Trophoblast cell (in vitro differentiated cells and primary cell): ENCODE results near the gene C16orf96.

ENCODE experiments used
- DNase-seq, 2 donors: peaks; one replicate each; pipeline ENCODE4 v3.0.0-alpha.2; 2016
- H2AFZ ChIP-seq: 2 replicates; pipeline ENCODE4 v1.6.1; 2013; ENCODE audit warnings: low read length, moderate library complexity, mild to moderate bottlenecking; ENCODE audit not compliant: insufficient read depth, poor library complexity
- H2AK5ac ChIP-seq: 2 replicates; pipeline ENCODE4 v1.6.1; 2013; ENCODE audit warnings: mild to moderate bottlenecking, low read length
- H2BK120ac ChIP-seq: 2 replicates; pipeline ENCODE4 v1.6.1; 2013; ENCODE audit warnings: low read length, mild to moderate bottlenecking, moderate library complexity; ENCODE audit not compliant: insufficient read depth, poor library complexity
- H2BK12ac ChIP-seq: 2 replicates; pipeline ENCODE4 v1.6.1; 2013; ENCODE audit warnings: mild to moderate bottlenecking, low read length, moderate library complexity
- H2BK5ac ChIP-seq: 2 replicates; pipeline ENCODE4 v1.6.1; 2013; ENCODE audit warnings: low read length, low read depth, moderate library complexity, mild to moderate bottlenecking; ENCODE audit not compliant: poor library complexity
- H3K14ac ChIP-seq: 2 replicates; pipeline ENCODE4 v1.6.1; 2013; ENCODE audit warnings: mild to moderate bottlenecking, low read length
- H3K18ac ChIP-seq: 2 replicates; pipeline ENCODE4 v1.6.1; 2013; ENCODE audit warnings: mild to moderate bottlenecking, low read length
- H3K23ac ChIP-seq: 2 replicates; pipeline ENCODE4 v1.6.1; 2013; ENCODE audit warnings: low read length
- H3K27ac ChIP-seq: 2 replicates; pipeline ENCODE4 v1.5.1; 2013; ENCODE audit warnings: low read depth, mild to moderate bottlenecking, inconsistent platforms, low read length, moderate library complexity
- H3K27me3 ChIP-seq: 2 replicates; pipeline ENCODE4 v1.6.1; 2013; ENCODE audit warnings: inconsistent platforms, mild to moderate bottlenecking, low read length, moderate library complexity; ENCODE audit not compliant: insufficient read depth
- H3K36me3 ChIP-seq, 2 experiments: 1 replicate in 1 of 2; 2 replicates in 1 of 2; pipeline ENCODE4 v1.6.1; 2013; ENCODE audit warnings: low read length in 2 of 2, mild to moderate bottlenecking in 2 of 2, moderate library complexity in 1 of 2; ENCODE audit not compliant: insufficient read depth in 2 of 2, control insufficient read depth in 1 of 2
- H3K4ac ChIP-seq: 2 replicates; pipeline ENCODE4 v1.6.1; 2013; ENCODE audit warnings: low read depth, mild to moderate bottlenecking, low read length, moderate library complexity
- H3K4me1 ChIP-seq, 2 experiments: 1 replicate in 1 of 2; 2 replicates in 1 of 2; pipeline ENCODE4 v1.6.1; 2013; ENCODE audit warnings: low read length in 2 of 2, mild to moderate bottlenecking in 2 of 2, moderate library complexity in 1 of 2; ENCODE audit not compliant: insufficient read depth in 2 of 2, control insufficient read depth in 1 of 2
- H3K4me2 ChIP-seq: 2 replicates; pipeline ENCODE4 v1.6.1; 2013; ENCODE audit warnings: inconsistent platforms, mild to moderate bottlenecking, low read length, moderate library complexity
- H3K4me3 ChIP-seq: 2 replicates; pipeline ENCODE4 v1.5.1; 2013; ENCODE audit warnings: mild to moderate bottlenecking, low read depth, low read length, inconsistent platforms
- H3K79me1 ChIP-seq: one replicate; pipeline ENCODE4 v1.6.1; 2013; ENCODE audit warnings: low read length
- H3K79me2 ChIP-seq: 2 replicates; pipeline ENCODE4 v1.6.1; 2013; ENCODE audit warnings: low read length, mild to moderate bottlenecking; ENCODE audit not compliant: control insufficient read depth, insufficient read depth, poor library complexity
- H3K9ac ChIP-seq: 2 replicates; pipeline ENCODE4 v1.6.1; 2013; ENCODE audit warnings: mild to moderate bottlenecking, low read length
- H3K9me3 ChIP-seq: 2 replicates; pipeline ENCODE4 v1.6.1; 2013; ENCODE audit warnings: low read depth, mild to moderate bottlenecking, control low read depth, inconsistent platforms, low read length; ENCODE audit not compliant: insufficient read depth
- H4K12ac ChIP-seq: 2 replicates; pipeline ENCODE4 v1.6.1; 2013; ENCODE audit warnings: low read depth, mild to moderate bottlenecking, low read length, moderate library complexity
- H4K8ac ChIP-seq: 2 replicates; pipeline ENCODE4 v1.6.1; 2013; ENCODE audit warnings: low read depth, mild to moderate bottlenecking, low read length, moderate library complexity
- H4K91ac ChIP-seq: one replicate; pipeline ENCODE4 v1.6.1; 2013; ENCODE audit warnings: low read depth, mild to moderate bottlenecking, low read length, moderate library complexity
- WGBS: extraction: QIAGEN DNeasy Blood & Tissue Kit; methylation state at CpG from one replicate; pipeline ENCODE4 v1.1.7; 2013; ENCODE audit warnings: missing lambda C conversion rate; ENCODE audit not compliant: insufficient read length, insufficient coverage; ENCODE audit errors: extremely low coverage; 5-methylcytosine and 5-hydroxymethylcytosine counted together

The C16orf96 gene

GRCh38 chr16:4548124-4548523, 8.0 kb upstream of the C16orf96 start:
- no peak overlapping the region for H3K27ac ChIP-seq
- H3K4me3 ChIP-seq: no peak overlapping the region
- no peak overlapping the region for H4K91ac ChIP-seq
- no peak overlapping the region for H2BK12ac ChIP-seq
- no peak overlapping the region for H3K9ac ChIP-seq
- WGBS: no CpG with 5 or more reads among the region's 13 CpGs
- H3K23ac ChIP-seq: no peak overlapping the region
- H2BK120ac ChIP-seq: no peak overlapping the region
- H3K79me1 ChIP-seq: no peaks in the 10 kb centered on the region
- H3K4me2 ChIP-seq: no peak overlapping the region
- H2AK5ac ChIP-seq: no peak overlapping the region
- no peaks in the 10 kb centered on the region for H3K79me2 ChIP-seq
- no peaks in the 10 kb centered on the region for H3K36me3 ChIP-seq
- H4K12ac ChIP-seq: no peak overlapping the region
- H4K8ac ChIP-seq: no peak overlapping the region
- H3K4me1 ChIP-seq: no peaks in the 10 kb centered on the region
- H2BK5ac ChIP-seq: no peak overlapping the region
- H3K9me3 ChIP-seq: no peaks in the 10 kb centered on the region
- no peak overlapping the region for H3K4ac ChIP-seq
- H3K14ac ChIP-seq: no peak overlapping the region
- DNase-seq: no peak
- no peak overlapping the region for H3K18ac ChIP-seq
- no peak overlapping the region for H2AFZ ChIP-seq
- H3K27me3 ChIP-seq: no peaks in the 10 kb centered on the region

GRCh38 chr16:4550591-4550990, 5.5 kb upstream of the C16orf96 start:
- H3K4ac ChIP-seq: no peak overlapping the region
- H4K8ac ChIP-seq: no peak overlapping the region
- no peaks in the 10 kb centered on the region for H3K4me1 ChIP-seq
- no peaks in the 10 kb centered on the region for H3K27me3 ChIP-seq
- no peak overlapping the region for H3K18ac ChIP-seq
- H2BK12ac ChIP-seq: no peak overlapping the region
- no peak overlapping the region for H2BK5ac ChIP-seq
- DNase-seq: no peak
- no CpG with 5 or more reads among the region's 4 CpGs for WGBS
- H3K79me2 ChIP-seq: no peaks in the 10 kb centered on the region
- no peak overlapping the region for H3K4me3 ChIP-seq
- H3K9me3 ChIP-seq: no peaks in the 10 kb centered on the region
- no peak overlapping the region for H2AFZ ChIP-seq
- H3K79me1 ChIP-seq: no peaks in the 10 kb centered on the region
- H3K9ac ChIP-seq: no peak overlapping the region
- no peak overlapping the region for H4K91ac ChIP-seq
- no peak overlapping the region for H3K23ac ChIP-seq
- H3K4me2 ChIP-seq: no peak overlapping the region
- H4K12ac ChIP-seq: no peak overlapping the region
- H3K14ac ChIP-seq: no peak overlapping the region
- no peak overlapping the region for H2AK5ac ChIP-seq
- no peak overlapping the region for H3K27ac ChIP-seq
- no peaks in the 10 kb centered on the region for H3K36me3 ChIP-seq
- no peak overlapping the region for H2BK120ac ChIP-seq

GRCh38 chr16:4552541-4552940, 3.6 kb upstream of the C16orf96 start:
- Histone ChIP-seq H3K4ac (no peak overlapping the region), H2BK5ac (no peak overlapping the region), H3K36me3 (no peaks in the 10 kb centered on the region), H2AFZ (no peak overlapping the region), H4K91ac (no peak overlapping the region), H3K4me2 (no peak overlapping the region), H4K8ac (no peak overlapping the region), H3K4me3 (no peak overlapping the region), H3K9ac (no peak overlapping the region), H2BK12ac (no peak overlapping the region), H3K18ac (no peak overlapping the region), H3K23ac (no peak overlapping the region), H3K4me1 (no peaks in the 10 kb centered on the region), H3K27ac (no peak overlapping the region), H2BK120ac (no peak overlapping the region), H4K12ac (no peak overlapping the region), H3K9me3 (no peaks in the 10 kb centered on the region), H3K79me2 (no peaks in the 10 kb centered on the region), H3K27me3 (no peaks in the 10 kb centered on the region), H3K79me1 (no peaks in the 10 kb centered on the region), H2AK5ac (no peak overlapping the region), H3K14ac (no peak overlapping the region)
- no CpG with 5 or more reads among the region's 3 CpGs for WGBS
- no peak for DNase-seq

GRCh38 chr16:4556580-4556979, 440 bp downstream of the C16orf96 start:
- no peaks in the 10 kb centered on the region for H3K4me1 ChIP-seq
- H3K4me3 ChIP-seq: no peak overlapping the region
- H2BK120ac ChIP-seq: no peak overlapping the region
- H3K79me2 ChIP-seq: no peaks in the 10 kb centered on the region
- H4K91ac ChIP-seq: no peak overlapping the region
- no peak overlapping the region for H3K27ac ChIP-seq
- H3K23ac ChIP-seq: no peak overlapping the region
- H3K18ac ChIP-seq: no peak overlapping the region
- peaks cover 2% of the 10 kb centered on the region for H3K9me3 ChIP-seq
- H3K4ac ChIP-seq: no peak overlapping the region
- no peak overlapping the region for H3K4me2 ChIP-seq
- no peak for DNase-seq
- no CpG with 5 or more reads among the region's 14 CpGs for WGBS
- H3K27me3 ChIP-seq: no peaks in the 10 kb centered on the region
- H2AFZ ChIP-seq: no peak overlapping the region
- H2BK5ac ChIP-seq: no peak overlapping the region
- no peak overlapping the region for H3K9ac ChIP-seq
- no peak overlapping the region for H4K8ac ChIP-seq
- no peak overlapping the region for H2AK5ac ChIP-seq
- H3K79me1 ChIP-seq: no peaks in the 10 kb centered on the region
- no peaks in the 10 kb centered on the region for H3K36me3 ChIP-seq
- no peak overlapping the region for H4K12ac ChIP-seq
- H3K14ac ChIP-seq: no peak overlapping the region
- no peak overlapping the region for H2BK12ac ChIP-seq
